Measurements from ENCODE around the gene PRR33. TPM values are rescaled to one million over a fixed set of nuclear protein-coding genes. Genes with fewer than 3 reads are reported as not detected.

PRR33 gene
- total and polyA plus RNA-seq, 9 of the 15 experiments (the other 6 are each of a cell fraction or from before 2014, with no cell fraction given) = not detected

DNA sequence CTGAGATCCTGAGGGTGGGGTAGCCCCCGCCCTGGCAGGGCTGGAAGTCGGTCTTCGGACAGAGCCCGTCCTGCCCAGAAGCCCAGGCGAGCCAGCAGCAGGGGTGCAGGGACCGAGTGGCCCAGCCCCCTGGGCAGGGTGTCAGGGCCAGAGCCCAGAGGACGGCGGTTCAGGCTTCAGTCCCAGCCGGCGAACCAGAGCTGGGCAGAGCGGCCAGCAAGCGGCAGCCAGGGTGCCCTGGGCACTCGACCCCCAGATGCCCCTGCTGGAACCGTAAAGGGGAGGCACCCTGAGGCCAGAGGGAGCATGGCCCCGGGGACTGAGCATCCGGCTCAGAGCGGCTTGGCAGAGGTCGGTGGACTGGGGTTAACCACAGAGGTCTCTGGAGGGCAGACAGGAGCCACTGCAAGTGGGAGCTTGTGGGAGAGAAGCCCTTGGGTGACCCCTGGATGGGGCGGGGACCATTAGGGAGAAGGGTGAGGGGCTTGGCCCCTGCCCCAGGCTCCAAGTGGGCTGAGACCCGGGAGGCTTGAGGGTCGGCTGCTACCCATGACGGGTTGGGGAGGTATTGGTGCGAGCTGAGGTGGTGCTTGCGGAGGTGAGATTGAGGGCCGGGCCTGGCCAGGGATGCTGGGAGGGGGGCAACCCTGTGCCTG lies 22.9 kb downstream of the PRR33 start:
- H3K9me1 ChIP-seq (ENCODE audit: control insufficient read depth, insufficient read depth, low read length) = no peaks in the 10 kb centered on the region
- DNase-seq (ENCODE audit: extremely low read depth in 1 of 4, low spot score in 3 of 4) = no peak
- H3K9ac ChIP-seq (ENCODE audit: insufficient read depth in 1 of 2, low read depth in 2 of 2, low read length in 2 of 2) = no peak overlapping the region
- in situ Hi-C loops (cut with MboI) (no loop called here), intact Hi-C loops (cut with micrococcal nuclease) (no loop called here)
- no peak overlapping the region for H3K27ac ChIP-seq (ENCODE audit: extremely low read depth, low read depth, low read length)
- no peaks in the 10 kb centered on the region for H3K9me3 ChIP-seq (replicated peaks; ENCODE audit: control insufficient read depth, insufficient read depth, low read depth, low read length)
- H3K36me3 ChIP-seq (ENCODE audit: control insufficient read depth, insufficient read depth, low read length) = no peaks in the 10 kb centered on the region
- no peak overlapping the region for H3K4me3 ChIP-seq
- FAIRE-seq = no peak
- 2% methylated on average over 18 of the region's 25 CpGs for WGBS (ENCODE audit: insufficient coverage, low coverage, missing lambda C conversion rate)
- H4K20me1 ChIP-seq (replicated peaks; ENCODE audit: control insufficient read depth, insufficient read depth, low read length) = 0 out of 2 replicates have a peak, but pooled peaks cover 5% of the 10 kb centered on the region
- H3K79me2 ChIP-seq (ENCODE audit: control insufficient read depth, insufficient read depth, low read length) = no peaks in the 10 kb centered on the region
- ChIA-PET POLR2A (interaction anchor here (0.6 kb wide), 2 partner anchors 103 to 347 kb away, joined by 3 to 4 read pairs; no protein-coding TSS in a partner anchor), CTCF (ENCODE audit: low intra/inter-chr PET ratio) (no interaction called here)
- H3K4me1 ChIP-seq (replicated peaks in 1 of 2; ENCODE audit: control insufficient read depth in 2 of 2, insufficient read depth in 2 of 2, low read length in 2 of 2) = peaks cover 0 to 28% of the 10 kb centered on the region in 2 experiments; a peak in 2 of 5 replicates
- no peak overlapping the region for H2AFZ ChIP-seq (ENCODE audit: low read depth, low read length)
- no TSS peak for BruUV-seq (replicated peaks)
- ATAC-seq = no peak
- H3K4me2 ChIP-seq (ENCODE audit: insufficient read depth, low read length) = no peak overlapping the region
- peaks cover 23 to 70% of the 10 kb centered on the region in 2 experiments; a peak in 4 of 5 replicates for H3K27me3 ChIP-seq (ENCODE audit: control insufficient read depth in 2 of 2, insufficient read depth in 2 of 2, low read length in 2 of 2)
- TF ChIP-seq, protein P1, sequence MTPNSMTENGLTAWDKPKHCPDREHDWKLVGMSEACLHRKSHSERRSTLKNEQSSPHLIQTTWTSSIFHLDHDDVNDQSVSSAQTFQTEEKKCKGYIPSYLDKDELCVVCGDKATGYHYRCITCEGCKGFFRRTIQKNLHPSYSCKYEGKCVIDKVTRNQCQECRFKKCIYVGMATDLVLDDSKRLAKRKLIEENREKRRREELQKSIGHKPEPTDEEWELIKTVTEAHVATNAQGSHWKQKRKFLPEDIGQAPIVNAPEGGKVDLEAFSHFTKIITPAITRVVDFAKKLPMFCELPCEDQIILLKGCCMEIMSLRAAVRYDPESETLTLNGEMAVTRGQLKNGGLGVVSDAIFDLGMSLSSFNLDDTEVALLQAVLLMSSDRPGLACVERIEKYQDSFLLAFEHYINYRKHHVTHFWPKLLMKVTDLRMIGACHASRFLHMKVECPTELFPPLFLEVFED (CRISPR knock-in tag; conservative IDR thresholded peaks at IDR 0.05) = no peak
- TF ChIP-seq, protein P2, sequence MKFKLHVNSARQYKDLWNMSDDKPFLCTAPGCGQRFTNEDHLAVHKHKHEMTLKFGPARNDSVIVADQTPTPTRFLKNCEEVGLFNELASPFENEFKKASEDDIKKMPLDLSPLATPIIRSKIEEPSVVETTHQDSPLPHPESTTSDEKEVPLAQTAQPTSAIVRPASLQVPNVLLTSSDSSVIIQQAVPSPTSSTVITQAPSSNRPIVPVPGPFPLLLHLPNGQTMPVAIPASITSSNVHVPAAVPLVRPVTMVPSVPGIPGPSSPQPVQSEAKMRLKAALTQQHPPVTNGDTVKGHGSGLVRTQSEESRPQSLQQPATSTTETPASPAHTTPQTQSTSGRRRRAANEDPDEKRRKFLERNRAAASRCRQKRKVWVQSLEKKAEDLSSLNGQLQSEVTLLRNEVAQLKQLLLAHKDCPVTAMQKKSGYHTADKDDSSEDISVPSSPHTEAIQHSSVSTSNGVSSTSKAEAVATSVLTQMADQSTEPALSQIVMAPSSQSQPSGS (CRISPR knock-in tag; IDR thresholded peaks at IDR 0.05) = no peak
- TF ChIP-seq KLF1 (tag; IDR thresholded peaks at IDR 0.05) (no peak), KHSRP (IDR thresholded peaks at IDR 0.05) (no peak), PHB2 (IDR thresholded peaks at IDR 0.05; ENCODE audit: low read depth) (no peak), ZNF224 (CRISPR knock-in tag; IDR thresholded peaks at IDR 0.05) (no peak), TAF1 (IDR thresholded peaks at IDR 0.05; ENCODE audit: control insufficient read depth, extremely low read depth, insufficient read depth, low read length, severe bottlenecking) (no peak)
- TF ChIP-seq, protein P3, sequence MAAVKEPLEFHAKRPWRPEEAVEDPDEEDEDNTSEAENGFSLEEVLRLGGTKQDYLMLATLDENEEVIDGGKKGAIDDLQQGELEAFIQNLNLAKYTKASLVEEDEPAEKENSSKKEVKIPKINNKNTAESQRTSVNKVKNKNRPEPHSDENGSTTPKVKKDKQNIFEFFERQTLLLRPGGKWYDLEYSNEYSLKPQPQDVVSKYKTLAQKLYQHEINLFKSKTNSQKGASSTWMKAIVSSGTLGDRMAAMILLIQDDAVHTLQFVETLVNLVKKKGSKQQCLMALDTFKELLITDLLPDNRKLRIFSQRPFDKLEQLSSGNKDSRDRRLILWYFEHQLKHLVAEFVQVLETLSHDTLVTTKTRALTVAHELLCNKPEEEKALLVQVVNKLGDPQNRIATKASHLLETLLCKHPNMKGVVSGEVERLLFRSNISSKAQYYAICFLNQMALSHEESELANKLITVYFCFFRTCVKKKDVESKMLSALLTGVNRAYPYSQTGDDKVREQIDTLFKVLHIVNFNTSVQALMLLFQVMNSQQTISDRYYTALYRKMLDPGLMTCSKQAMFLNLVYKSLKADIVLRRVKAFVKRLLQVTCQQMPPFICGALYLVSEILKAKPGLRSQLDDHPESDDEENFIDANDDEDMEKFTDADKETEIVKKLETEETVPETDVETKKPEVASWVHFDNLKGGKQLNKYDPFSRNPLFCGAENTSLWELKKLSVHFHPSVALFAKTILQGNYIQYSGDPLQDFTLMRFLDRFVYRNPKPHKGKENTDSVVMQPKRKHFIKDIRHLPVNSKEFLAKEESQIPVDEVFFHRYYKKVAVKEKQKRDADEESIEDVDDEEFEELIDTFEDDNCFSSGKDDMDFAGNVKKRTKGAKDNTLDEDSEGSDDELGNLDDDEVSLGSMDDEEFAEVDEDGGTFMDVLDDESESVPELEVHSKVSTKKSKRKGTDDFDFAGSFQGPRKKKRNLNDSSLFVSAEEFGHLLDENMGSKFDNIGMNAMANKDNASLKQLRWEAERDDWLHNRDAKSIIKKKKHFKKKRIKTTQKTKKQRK (IDR thresholded peaks at IDR 0.05; ENCODE audit: borderline replicate concordance, low read depth, low read length) = no peak
- TF ChIP-seq, protein P4, sequence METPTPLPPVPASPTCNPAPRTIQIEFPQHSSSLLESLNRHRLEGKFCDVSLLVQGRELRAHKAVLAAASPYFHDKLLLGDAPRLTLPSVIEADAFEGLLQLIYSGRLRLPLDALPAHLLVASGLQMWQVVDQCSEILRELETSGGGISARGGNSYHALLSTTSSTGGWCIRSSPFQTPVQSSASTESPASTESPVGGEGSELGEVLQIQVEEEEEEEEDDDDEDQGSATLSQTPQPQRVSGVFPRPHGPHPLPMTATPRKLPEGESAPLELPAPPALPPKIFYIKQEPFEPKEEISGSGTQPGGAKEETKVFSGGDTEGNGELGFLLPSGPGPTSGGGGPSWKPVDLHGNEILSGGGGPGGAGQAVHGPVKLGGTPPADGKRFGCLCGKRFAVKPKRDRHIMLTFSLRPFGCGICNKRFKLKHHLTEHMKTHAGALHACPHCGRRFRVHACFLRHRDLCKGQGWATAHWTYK (CRISPR knock-in tag; IDR thresholded peaks at IDR 0.05) = no peak

Measured in K562 (cell line).